GM12878 (cell line): ENCODE measurements around the gene SMIM38. TPM values are rescaled to one million over a fixed set of nuclear protein-coding genes. Genes with fewer than 3 reads are reported as not detected.

Source experiments
- ATAC-seq: fragments of 200-7000 bp; cut with Tn5 transposase; 3 replicates; pipeline ENCODE4 v1.9.1; 2020; ENCODE audit warnings: mild to moderate bottlenecking, moderate library complexity
- BruUV-seq: library from RNA; stranded (reverse); fragments of 400-500 nt; replicated peaks from 2 replicates; lab custom pipeline; 2021; lab: Mats Ljungman, UMichigan
- CTCF ChIA-PET: fragments of 300-600 bp; sonication (Branson Sonifier 250); formaldehyde crosslinking; extraction: SDS; loops from one replicate; lab custom pipeline; 2021; ENCODE audit warnings: inconsistent platforms; lab: Yijun Ruan, JAX
- POLR2A ChIA-PET: fragments of 350-600 bp; formaldehyde crosslinking; extraction: SDS; loops from one replicate; lab custom pipeline; 2021; ENCODE audit warnings: inconsistent platforms; lab: Charles Lee
- RAD21 ChIA-PET: fragments of 300-600 bp; sonication (Branson Sonifier 250); formaldehyde crosslinking; loops from one replicate; lab custom pipeline; 2023; ENCODE audit warnings: antibody characterized with exemption; ENCODE audit not compliant: unreplicated experiment; lab: Charles Lee
- SMC1A ChIA-PET: fragments of 300-600 bp; sonication (Branson Sonifier 250); formaldehyde crosslinking; loops from one replicate; lab custom pipeline; 2023; ENCODE audit not compliant: unreplicated experiment, uncharacterized antibody; lab: Charles Lee
- DNase-seq: peaks from one replicate; pipeline ENCODE4 v3.0.0-alpha.2; 2011; ENCODE audit warnings: low read depth, low spot score
- FAIRE-seq: peaks from 3 replicates; lab custom pipeline; 2011; peaks lifted over from hg19 to GRCh38; lab: Jason Lieb, UNC
- H2AFZ ChIP-seq: 2 replicates; pipeline ENCODE4 v1.6.0; 2011; ENCODE audit warnings: low read depth, low read length, control low read depth; ENCODE audit not compliant: control insufficient read depth
- H3K27ac ChIP-seq: 2 replicates; pipeline ENCODE4 v1.5.1; 2011; ENCODE audit warnings: control low read depth; ENCODE audit not compliant: control insufficient read depth, insufficient read depth
- H3K27me3 ChIP-seq, 2 experiments: replicated peaks in 1 of 2; 2 replicates each; pipeline versions ENCODE4 v1.6.0 to v1.6.1; 2011; ENCODE audit warnings: low read length in 1 of 2; ENCODE audit not compliant: control insufficient read depth in 2 of 2, insufficient read depth in 2 of 2
- H3K36me3 ChIP-seq, 2 experiments: 2 replicates each; pipeline ENCODE4 v1.5.1; 2011; ENCODE audit warnings: low read length in 1 of 2; ENCODE audit not compliant: control insufficient read depth in 2 of 2, insufficient read depth in 2 of 2
- H3K4me1 ChIP-seq: 2 replicates; pipeline ENCODE4 v1.6.1; 2011; ENCODE audit warnings: mild to moderate bottlenecking, low read length, moderate library complexity, mixed read lengths; ENCODE audit not compliant: control insufficient read depth, insufficient read depth
- H3K4me2 ChIP-seq: 2 replicates; pipeline ENCODE4 v1.6.0; 2011; ENCODE audit warnings: control low read depth; ENCODE audit not compliant: control insufficient read depth, insufficient read depth
- H3K4me3 ChIP-seq: fragments of 200-600 bp; sonication (generic); 2 replicates; pipeline ENCODE4 v1.5.1; 2016
- H3K79me2 ChIP-seq: 2 replicates; pipeline ENCODE4 v1.6.0; 2011; ENCODE audit warnings: low read length; ENCODE audit not compliant: control insufficient read depth, insufficient read depth
- H3K9ac ChIP-seq: 2 replicates; pipeline ENCODE4 v1.8.0; 2011; ENCODE audit warnings: low read length, control low read depth, mixed read lengths; ENCODE audit not compliant: control insufficient read depth, insufficient read depth
- H3K9me3 ChIP-seq: replicated peaks from 3 replicates; pipeline ENCODE4 v1.5.1; 2011; ENCODE audit warnings: mild to moderate bottlenecking, low read length; ENCODE audit not compliant: control insufficient read depth, insufficient read depth
- H4K20me1 ChIP-seq: 2 replicates; pipeline ENCODE4 v1.6.0; 2011; ENCODE audit not compliant: control insufficient read depth, insufficient read depth
- BCL3 ChIP-seq: IDR thresholded peaks from 2 replicates; pipeline ENCODE4 v1.6.1; 2011; ENCODE audit warnings: borderline replicate concordance, low read depth, mild to moderate bottlenecking, moderate library complexity, low read length; ENCODE audit not compliant: insufficient read depth, poor library complexity, severe bottlenecking
- CHD1 ChIP-seq: IDR thresholded peaks from 2 replicates; pipeline ENCODE4 v1.6.1; 2012; ENCODE audit warnings: low read depth, low read length, improper control_type of control experiment
- IRF4 ChIP-seq: IDR thresholded peaks from 2 replicates; pipeline ENCODE4 v1.6.1; 2011; ENCODE audit warnings: low read depth, low read length
- JUNB ChIP-seq: IDR thresholded peaks from 2 replicates; pipeline ENCODE4 v1.6.1; 2016; ENCODE audit warnings: antibody characterized with exemption, mild to moderate bottlenecking
- JUND ChIP-seq: IDR thresholded peaks from 2 replicates; pipeline ENCODE4 v1.6.1; 2012; ENCODE audit warnings: low read depth, mild to moderate bottlenecking, low read length, improper control_type of control experiment, moderate library complexity
- MEF2B ChIP-seq: fragments of 450-650 bp; IDR thresholded peaks from 2 replicates; pipeline ENCODE4 v1.6.1; 2018; ENCODE audit warnings: mild to moderate bottlenecking, moderate library complexity; ENCODE audit not compliant: partially characterized antibody, poor library complexity, severe bottlenecking
- PKNOX1 ChIP-seq: fragments of 450-650 bp; IDR thresholded peaks from 2 replicates; pipeline ENCODE4 v1.6.1; 2016; ENCODE audit warnings: mild to moderate bottlenecking
- POLR2AphosphoS2 ChIP-seq: IDR thresholded peaks from 2 replicates; pipeline ENCODE4 v1.6.1; 2011; ENCODE audit warnings: low read depth, mild to moderate bottlenecking, low read length, improper control_type of control experiment, moderate library complexity
- RBBP5 ChIP-seq: fragments of 200-600 bp; sonication (generic); conservative IDR thresholded peaks from 2 replicates; pipeline ENCODE4 v1.6.1; 2016
- RUNX3 ChIP-seq: IDR thresholded peaks from 2 replicates; pipeline ENCODE4 v1.6.1; 2012; ENCODE audit warnings: low read length, inconsistent platforms
- SMARCA5 ChIP-seq: fragments of 450-650 bp; IDR thresholded peaks from 2 replicates; pipeline ENCODE4 v1.6.1; 2017; ENCODE audit warnings: mild to moderate bottlenecking
- SUPT20H ChIP-seq: IDR thresholded peaks from 2 replicates; pipeline ENCODE4 v1.6.1; 2011; ENCODE audit warnings: low read depth, mild to moderate bottlenecking, low read length, moderate library complexity, borderline replicate concordance; ENCODE audit not compliant: control insufficient read depth
- TCF3 ChIP-seq: IDR thresholded peaks from 2 replicates; pipeline ENCODE4 v1.6.1; 2012; ENCODE audit warnings: low read depth, mild to moderate bottlenecking, low read length, borderline replicate concordance; ENCODE audit not compliant: insufficient read depth
- ZNF217 ChIP-seq: fragments of 450-650 bp; IDR thresholded peaks from 2 replicates; pipeline ENCODE4 v1.6.1; 2017; ENCODE audit warnings: antibody characterized with exemption, mild to moderate bottlenecking
- WGBS: methylation state at CpG from one replicate; pipeline ENCODE4 v1.1.6; 2016; ENCODE audit warnings: low lambda C conversion rate; ENCODE audit not compliant: insufficient replicate concordance, insufficient coverage; ENCODE audit errors: missing lambda C conversion rate; 5-methylcytosine and 5-hydroxymethylcytosine counted together
- in situ Hi-C: fragments of 300-500 bp; cut with MboI; formaldehyde crosslinking; loops from 9 replicates; pipeline ENCODE4 v1.14.3; 2018; ENCODE audit warnings: mixed read lengths
- intact Hi-C: fragments of 100-400 bp; cut with micrococcal nuclease; formaldehyde crosslinking; loops from one replicate; pipeline ENCODE4 v1.14.2; 2022; ENCODE audit not compliant: unreplicated experiment
- polyA plus RNA-seq, 11 experiments: library from polyadenylated mRNA; depleted of rRNA in 4 of 11; unstranded in 6 of 11; stranded (reverse) in 5 of 11; fragments of >200 nt; fragmentation: Nextera tagmentation in 4 of 11; fragmentation: Illumina TruSeq in 1 of 11; extraction: Ambion mirVana in 4 of 11; extraction: Trizol in 1 of 11; gene quantifications; 1 replicate in 1 of 11; 2 replicates in 10 of 11; pipeline versions ENCODE4 v1.2.1 to v1.2.3, GENCODE V29; 2011 to 2016; ENCODE audit warnings: inconsistent platforms in 2 of 11, missing spikeins in 2 of 11, low read depth in 1 of 11
- total RNA-seq, 4 experiments: library from RNA; depleted of rRNA in 3 of 4; stranded (reverse); fragments of >200 nt in 3 of 4; fragmentation: Illumina TruSeq in 1 of 4; extraction: Trizol in 1 of 4; gene quantifications; 2 replicates each; pipeline versions ENCODE4 v1.2.1 to v1.2.3, GENCODE V29; 2013 to 2021
- TF ChIP-seq, protein P1 (sequence below): fragments of 450-650 bp; conservative IDR thresholded peaks from 2 replicates; pipeline ENCODE4 v1.6.1; 2017; ENCODE audit warnings: mild to moderate bottlenecking, moderate library complexity
- TF ChIP-seq, protein P2 (sequence below): fragments of 450-650 bp; IDR thresholded peaks from 2 replicates; pipeline ENCODE4 v1.6.1; 2016; ENCODE audit warnings: mild to moderate bottlenecking, moderate library complexity, borderline replicate concordance

The SMIM38 gene
- total and polyA plus RNA-seq, 10 of the 15 experiments (the other 5 are each of a cell fraction or from before 2014, with no cell fraction given): 0.15 to 5.0 (median 2.1) TPM; not detected in 1

DNA sequence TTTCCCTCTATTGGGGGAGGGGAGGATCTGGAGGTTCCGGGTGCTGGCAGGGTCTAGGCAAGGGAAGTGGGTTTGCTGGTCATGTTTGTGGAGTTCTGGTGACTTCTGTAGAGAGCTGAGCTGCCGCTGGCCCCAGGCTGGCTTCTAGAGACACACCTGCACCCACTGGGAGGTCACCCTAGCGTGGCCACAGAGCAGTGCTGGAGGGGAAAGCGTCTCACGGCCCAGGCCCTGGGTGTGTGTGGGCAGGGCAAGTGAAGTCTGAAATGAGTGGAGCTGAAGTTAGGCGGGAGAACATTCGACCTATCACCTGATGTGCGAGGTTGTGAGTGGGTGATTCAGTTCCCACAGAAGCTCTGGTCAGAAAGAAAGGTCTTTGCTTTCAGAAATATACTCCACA is 27.9 kb downstream of the SMIM38 start:
- no TSS peak for BruUV-seq
- TF ChIP-seq MEF2B (no peak), POLR2AphosphoS2 (no peak), JUNB (no peak), JUND (no peak), RUNX3 (0 out of 2 replicates have a peak, but pooled peaks have one; percentile 15), CHD1 (no peak), IRF4 (peak; percentile 73; the same call in 1 of the 2 replicates), RBBP5 (no peak), BCL3 (no peak), PKNOX1 (no peak), ZNF217 (no peak), TCF3 (no peak), SMARCA5 (no peak), SUPT20H (no peak)
- TF ChIP-seq, protein P1, sequence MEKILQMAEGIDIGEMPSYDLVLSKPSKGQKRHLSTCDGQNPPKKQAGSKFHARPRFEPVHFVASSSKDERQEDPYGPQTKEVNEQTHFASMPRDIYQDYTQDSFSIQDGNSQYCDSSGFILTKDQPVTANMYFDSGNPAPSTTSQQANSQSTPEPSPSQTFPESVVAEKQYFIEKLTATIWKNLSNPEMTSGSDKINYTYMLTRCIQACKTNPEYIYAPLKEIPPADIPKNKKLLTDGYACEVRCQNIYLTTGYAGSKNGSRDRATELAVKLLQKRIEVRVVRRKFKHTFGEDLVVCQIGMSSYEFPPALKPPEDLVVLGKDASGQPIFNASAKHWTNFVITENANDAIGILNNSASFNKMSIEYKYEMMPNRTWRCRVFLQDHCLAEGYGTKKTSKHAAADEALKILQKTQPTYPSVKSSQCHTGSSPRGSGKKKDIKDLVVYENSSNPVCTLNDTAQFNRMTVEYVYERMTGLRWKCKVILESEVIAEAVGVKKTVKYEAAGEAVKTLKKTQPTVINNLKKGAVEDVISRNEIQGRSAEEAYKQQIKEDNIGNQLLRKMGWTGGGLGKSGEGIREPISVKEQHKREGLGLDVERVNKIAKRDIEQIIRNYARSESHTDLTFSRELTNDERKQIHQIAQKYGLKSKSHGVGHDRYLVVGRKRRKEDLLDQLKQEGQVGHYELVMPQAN: no peak
- TF ChIP-seq, protein P2, sequence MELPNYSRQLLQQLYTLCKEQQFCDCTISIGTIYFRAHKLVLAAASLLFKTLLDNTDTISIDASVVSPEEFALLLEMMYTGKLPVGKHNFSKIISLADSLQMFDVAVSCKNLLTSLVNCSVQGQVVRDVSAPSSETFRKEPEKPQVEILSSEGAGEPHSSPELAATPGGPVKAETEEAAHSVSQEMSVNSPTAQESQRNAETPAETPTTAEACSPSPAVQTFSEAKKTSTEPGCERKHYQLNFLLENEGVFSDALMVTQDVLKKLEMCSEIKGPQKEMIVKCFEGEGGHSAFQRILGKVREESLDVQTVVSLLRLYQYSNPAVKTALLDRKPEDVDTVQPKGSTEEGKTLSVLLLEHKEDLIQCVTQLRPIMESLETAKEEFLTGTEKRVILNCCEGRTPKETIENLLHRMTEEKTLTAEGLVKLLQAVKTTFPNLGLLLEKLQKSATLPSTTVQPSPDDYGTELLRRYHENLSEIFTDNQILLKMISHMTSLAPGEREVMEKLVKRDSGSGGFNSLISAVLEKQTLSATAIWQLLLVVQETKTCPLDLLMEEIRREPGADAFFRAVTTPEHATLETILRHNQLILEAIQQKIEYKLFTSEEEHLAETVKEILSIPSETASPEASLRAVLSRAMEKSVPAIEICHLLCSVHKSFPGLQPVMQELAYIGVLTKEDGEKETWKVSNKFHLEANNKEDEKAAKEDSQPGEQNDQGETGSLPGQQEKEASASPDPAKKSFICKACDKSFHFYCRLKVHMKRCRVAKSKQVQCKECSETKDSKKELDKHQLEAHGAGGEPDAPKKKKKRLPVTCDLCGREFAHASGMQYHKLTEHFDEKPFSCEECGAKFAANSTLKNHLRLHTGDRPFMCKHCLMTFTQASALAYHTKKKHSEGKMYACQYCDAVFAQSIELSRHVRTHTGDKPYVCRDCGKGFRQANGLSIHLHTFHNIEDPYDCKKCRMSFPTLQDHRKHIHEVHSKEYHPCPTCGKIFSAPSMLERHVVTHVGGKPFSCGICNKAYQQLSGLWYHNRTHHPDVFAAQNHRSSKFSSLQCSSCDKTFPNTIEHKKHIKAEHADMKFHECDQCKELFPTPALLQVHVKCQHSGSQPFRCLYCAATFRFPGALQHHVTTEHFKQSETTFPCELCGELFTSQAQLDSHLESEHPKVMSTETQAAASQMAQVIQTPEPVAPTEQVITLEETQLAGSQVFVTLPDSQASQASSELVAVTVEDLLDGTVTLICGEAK: no peak

More for the DNA sequence above, 27.9 kb downstream of the SMIM38 start:
- Histone ChIP-seq H3K4me2 (no peak overlapping the region), H3K27me3 (no peaks in the 10 kb centered on the region), H3K9ac (no peak overlapping the region), H3K27ac (no peak overlapping the region), H3K79me2 (no peaks in the 10 kb centered on the region), H4K20me1 (no peaks in the 10 kb centered on the region), H3K36me3 (no peaks in the 10 kb centered on the region), H3K9me3 (peaks cover 10% of the 10 kb centered on the region), H3K4me3 (no peak overlapping the region), H3K4me1 (peaks cover 4% of the 10 kb centered on the region; the same call in 1 of the 2 replicates), H2AFZ (no peak overlapping the region)
- intact Hi-C loops: no loop called here
- DNase-seq (peak; percentile 16), ATAC-seq (peak; percentile 73), FAIRE-seq (peak; percentile 7)
- in situ Hi-C loops: no loop called here
- ChIA-PET RAD21 (interaction anchor here (1.4 to 1.6 kb wide), 2 partner anchors 28 to 114 kb away, joined by 4 to 5 read pairs; partner anchors contain the start of gene SMIM38), POLR2A (interaction anchor here (0.9 to 1.8 kb wide), 3 partner anchors 27 to 30 kb away, joined by 3 to 5 read pairs (median 3); partner anchors contain the start of gene SMIM38), SMC1A (interaction anchor here (1.2 to 1.4 kb wide), 3 partner anchors 10 to 28 kb away, joined by 3 to 4 read pairs (median 3); partner anchors contain the start of gene SMIM38), CTCF (interaction anchor here (0.9 kb wide), 1 partner anchor 27 kb away, joined by 3 read pairs; no protein-coding TSS in a partner anchor)
- 6% methylated on average over 8 of the region's 8 CpGs for WGBS
